NCI-H1694 treated with DMSO at 0.1 percent for 48 hours (cell line): Measurements from ENCODE around the gene ZDHHC14.
"Not testable (repeated sequence)": the region's sequence is repeated elsewhere in the genome, so short reads cannot be mapped to it uniquely, and the experiment has no call there.

ENCODE experiments used
- DNase-seq: peaks from one replicate; lab custom pipeline; 2025; lab: John Stamatoyannopoulos, UW

Gene ZDHHC14

DNA sequence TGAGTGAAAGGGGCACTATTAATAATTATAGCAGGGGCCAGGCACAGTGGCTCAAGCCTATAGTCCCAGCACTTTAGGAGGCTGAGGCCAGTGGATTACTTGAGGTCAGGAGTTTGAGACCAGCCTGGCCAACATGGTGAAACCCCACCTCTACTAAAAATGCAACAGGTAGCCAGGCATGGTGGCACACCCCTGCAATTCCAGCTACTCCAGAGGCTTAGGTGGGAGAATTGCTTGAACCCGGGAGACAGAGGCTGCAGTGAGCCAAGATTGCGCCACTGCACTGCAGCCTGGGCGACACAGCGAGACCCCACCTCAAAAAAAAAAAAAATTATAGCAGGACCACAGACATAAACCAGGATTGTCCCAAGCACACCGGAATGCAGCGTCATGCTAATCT, 340.0 kb downstream of the ZDHHC14 start:
- DNase-seq: not testable (repeated sequence)

GRCh38 chr6:157721426-157721825, 340.4 kb downstream of the ZDHHC14 start:
- DNase-seq: no peak

- no peak for DNase-seq
Observed at GRCh38 chr6:157721830-157722229, 340.8 kb downstream of the ZDHHC14 start.

- DNase-seq: no peak
Observed at GRCh38 chr6:157723376-157723775, 342.4 kb downstream of the ZDHHC14 start.

DNA sequence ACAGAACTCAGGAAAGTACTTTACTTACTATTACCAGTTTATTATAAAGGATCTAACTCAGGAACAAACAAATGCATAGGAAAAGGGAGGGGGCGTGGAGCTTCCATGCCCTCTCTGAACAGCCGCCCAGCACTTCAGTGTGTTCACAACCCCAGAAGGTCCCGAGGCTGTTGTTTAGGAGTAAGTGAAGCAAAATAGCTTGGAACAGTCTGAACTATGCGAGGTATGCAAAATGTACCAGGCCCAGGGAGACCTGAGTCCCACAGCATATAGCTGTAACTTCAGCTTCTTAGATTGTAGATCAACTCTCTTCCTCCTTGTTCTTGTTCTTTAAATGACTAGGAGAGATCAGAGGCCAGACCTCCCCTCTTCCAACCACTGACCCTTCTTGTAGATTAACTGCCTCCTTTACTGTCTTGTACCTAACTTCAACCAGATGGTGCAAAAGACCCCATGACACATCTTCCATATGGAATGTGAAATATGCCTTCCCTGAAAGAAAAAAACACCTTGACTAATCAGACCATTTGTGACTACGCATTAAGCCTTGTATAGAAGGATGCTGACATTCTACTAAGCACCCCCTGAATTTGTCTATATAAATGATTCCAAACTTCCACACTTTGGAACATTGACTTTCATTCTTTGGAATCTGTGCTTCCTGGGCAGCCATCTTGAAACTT, 343.3 kb downstream of the ZDHHC14 start:
- DNase-seq: no peak

GRCh38 chr6:157724960-157725741, 344.2 kb downstream of the ZDHHC14 start:
- no peak for DNase-seq

- DNase-seq: no peak
Observed at GRCh38 chr6:157725836-157726235, 344.8 kb downstream of the ZDHHC14 start.

DNA sequence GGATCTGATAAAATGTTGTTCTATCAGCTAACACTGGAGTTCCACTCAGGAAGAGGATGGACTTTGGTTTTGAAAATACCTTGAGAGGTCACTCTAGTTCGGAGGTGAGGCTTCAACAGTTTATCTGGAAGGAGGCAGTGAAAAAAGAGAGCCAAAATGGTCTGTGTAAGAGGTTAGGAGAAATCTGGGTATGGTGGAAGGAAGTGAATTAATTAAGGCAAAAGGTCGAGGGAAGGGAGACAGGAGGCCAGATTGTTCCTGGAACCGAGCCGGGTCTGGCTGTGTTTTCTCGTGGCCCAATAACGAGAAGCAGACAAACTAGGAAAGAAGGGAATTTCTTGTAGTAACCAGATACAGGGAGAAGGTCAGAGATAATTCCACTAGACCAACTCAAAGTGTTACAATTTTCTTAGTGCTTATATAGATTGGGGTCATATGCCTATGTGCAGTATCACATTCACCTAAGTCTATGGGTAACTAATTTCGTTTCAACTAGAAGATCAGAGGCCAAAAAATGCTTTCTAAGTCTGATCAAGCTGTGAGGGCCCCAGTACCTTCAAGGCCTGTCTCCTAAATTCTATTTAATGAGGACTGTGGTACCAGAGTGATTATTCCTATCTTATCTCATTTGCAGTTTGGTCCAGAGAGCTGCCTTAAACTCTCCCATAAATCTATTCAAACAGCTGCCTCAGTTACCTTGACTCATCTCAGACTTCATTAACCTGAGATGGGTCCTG, 346.1 kb downstream of the ZDHHC14 start:
- DNase-seq: no peak
